NCI-H82 treated with DMSO at 0.1 percent for 48 hours (cell line): ENCODE results near the gene PPFIA4.

Experiments used
- DNase-seq: peaks from one replicate; lab custom pipeline; 2025; ENCODE audit not compliant: unreplicated experiment; lab: John Stamatoyannopoulos, UW

Gene PPFIA4

GRCh38 chr1:203081465-203082230 is 55.4 kb downstream of the PPFIA4 start:
- no peak for DNase-seq

GRCh38 chr1:203082231-203082505 is 55.9 kb downstream of the PPFIA4 start:
- no peak for DNase-seq

DNA sequence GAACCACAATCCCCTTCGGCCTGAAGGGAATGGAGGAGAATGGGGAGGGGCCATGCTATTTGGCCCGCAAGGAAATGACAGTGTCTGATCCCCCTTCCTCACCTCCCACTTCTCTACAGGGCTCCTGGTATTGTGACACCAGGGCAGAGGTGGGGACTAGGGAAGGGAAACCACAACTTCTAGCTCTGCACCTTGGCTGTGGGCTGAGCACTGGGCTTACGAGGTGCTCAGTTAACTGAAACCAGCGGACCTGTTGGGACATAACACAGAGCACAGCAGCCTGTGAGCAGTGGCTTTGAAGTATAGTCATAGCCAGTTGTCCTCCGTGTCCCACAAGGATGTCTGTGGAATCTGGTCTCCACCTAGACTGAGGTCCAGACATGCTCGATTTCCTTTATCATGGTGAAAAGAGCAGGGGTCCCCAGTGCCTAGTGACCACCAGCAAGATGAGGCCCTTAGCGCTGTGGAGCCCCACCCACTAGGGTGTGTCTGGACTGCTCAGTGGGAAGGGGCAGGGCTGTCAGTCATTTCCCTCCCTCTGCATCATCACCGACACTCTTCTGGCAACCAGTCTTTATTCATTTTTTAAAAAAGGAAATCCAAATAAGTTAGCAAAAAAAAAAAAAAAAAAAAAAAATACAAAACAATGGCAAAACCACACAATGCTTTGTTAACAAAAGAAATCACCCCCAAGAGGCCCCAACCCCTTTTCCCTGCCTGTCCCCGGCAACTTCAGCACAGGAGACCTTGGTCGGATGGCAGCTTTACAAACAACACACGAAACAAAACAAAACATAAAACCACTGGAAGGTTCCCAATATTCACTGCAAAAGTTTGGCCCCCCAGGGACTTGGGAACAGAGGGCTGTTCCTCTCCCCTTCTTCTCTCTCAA is 56.5 kb downstream of the PPFIA4 start:
- no peak for DNase-seq

GRCh38 chr1:203083463-203083921 is 57.2 kb downstream of the PPFIA4 start:
- no peak for DNase-seq

- DNase-seq, result no peak
Measured at GRCh38 chr1:203084588-203085527, 58.6 kb downstream of the PPFIA4 start.

DNA sequence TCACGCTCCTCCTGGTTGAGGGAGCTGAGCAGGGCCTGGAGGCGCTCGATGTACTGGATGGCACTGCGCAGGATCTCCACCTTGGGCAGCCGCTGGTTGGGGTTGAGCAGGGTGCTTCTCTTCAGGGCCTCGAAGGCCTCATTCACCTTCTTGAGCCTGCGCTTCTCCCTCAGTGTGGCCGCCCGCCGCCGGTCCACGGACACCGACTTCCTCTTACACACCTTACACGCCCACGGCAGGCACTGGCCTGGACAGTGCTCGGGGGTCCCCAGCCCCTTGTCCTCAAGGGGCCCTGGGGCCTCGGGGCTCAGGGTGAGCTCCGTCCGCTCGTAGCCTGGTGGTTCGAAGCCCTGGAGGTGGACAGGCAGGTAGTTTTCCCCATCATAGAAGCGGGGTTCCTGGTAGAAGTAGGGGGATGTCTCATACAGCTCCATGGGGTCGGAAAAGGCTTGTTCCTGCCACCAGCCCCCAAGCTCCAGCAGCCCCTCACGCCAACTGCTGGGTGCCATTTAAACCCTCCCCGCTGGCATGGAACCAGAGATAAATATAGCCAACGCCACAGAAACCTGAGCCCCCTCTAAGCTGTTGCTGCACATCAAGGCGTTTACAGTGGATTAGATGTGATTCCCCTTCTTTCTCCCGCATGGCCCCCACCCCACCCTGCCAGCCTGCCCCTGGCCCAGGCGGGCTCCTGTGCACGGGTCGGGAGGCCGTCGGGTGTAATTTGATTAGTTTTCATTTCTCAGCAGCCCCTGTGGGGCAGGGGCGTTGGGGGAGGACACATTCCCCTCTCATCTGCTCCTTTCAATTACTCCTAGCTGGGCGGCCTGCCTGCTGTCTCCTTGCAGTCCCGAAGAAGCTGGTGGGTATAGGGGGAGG is 59.5 kb downstream of the PPFIA4 start, which contains the start of gene MYOG:
TSS of gene MYOG (minus strand) at position 485 of the 879 bp plus-strand sequence. CDS start at position 434, 51 bp downstream.
- DNase-seq, result peak; percentile 98

DNA sequence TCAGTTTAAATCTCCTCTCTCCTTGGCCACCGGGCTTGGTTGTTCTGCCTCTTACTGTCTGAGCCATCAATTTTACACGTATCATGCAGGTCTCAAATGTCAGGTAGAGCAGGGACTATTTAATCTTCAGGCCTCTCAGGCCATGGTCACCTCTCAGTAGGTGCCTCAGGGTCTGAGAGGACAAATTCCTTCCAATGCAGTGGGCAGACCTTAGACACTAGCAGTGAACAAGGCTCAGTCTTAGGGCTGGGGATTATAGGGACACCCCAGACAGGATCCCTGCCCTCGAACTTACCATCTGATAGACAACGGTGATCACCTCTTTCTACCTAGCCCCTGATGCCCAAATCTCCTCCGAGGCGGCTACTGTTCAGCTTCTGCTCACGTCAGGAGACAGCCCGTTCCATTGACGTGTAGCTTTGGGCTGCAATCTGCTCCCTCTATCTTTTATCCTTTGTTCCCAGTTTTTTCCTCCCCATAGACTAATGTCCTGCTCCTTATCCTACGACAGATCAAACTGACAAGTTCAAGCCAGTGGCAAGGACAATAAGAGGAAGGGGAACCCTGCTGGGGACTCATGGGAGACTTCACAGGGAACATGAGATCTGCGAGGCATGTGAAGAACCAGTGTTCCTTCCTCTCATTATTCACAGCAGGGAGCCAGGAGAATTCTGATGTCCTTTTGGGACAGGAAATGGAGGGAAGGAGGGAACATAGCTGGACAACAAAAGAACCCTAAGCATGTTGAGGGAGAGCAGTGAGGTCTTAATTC is 60.9 kb downstream of the PPFIA4 start:
- DNase-seq, result no peak

DNA sequence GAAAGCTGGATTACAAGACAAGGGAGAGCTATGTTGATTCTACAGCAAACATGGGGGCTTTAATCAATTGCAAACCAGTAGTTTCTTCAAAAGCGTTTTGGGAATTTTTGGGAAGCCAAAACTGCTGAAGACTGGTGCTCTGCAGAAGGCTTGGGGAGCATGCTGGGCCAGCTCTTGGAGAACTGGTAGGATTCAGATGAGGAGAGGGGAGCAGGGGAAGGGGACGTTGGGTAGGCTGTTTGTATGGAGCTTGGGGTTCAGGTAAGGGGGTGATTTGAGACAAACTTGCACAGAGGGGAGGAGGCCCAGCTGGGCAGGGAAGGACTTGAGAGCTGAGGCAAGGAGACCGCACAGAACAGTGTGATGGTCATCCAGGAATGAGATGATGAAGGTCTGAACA is 62.1 kb downstream of the PPFIA4 start:
- DNase-seq, result no peak

GRCh38 chr1:203089001-203089650 is 62.8 kb downstream of the PPFIA4 start:
- DNase-seq, result no peak

DNA sequence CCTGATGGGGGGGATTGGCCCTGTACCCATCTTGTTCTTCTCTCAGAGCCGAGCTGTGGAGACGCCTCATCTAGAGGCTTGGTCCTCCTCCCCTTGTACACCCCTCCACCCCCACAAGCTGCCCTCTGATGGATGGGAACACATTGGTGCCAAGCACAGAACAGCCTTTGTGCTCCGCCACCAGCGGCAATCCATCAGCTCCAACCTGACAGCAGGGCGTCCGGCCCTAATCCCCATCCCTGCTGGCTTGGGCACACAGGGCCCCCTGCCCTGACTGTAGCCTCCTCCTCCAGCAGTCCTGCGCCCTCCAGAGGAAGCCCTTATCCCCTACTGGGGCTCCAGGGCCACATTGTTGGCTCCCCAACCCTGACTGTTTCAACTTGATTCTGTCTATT is 63.4 kb downstream of the PPFIA4 start:
- DNase-seq, result peak; percentile 71

GRCh38 chr1:203090421-203091198 is 64.3 kb downstream of the PPFIA4 start:
- no peak for DNase-seq

GRCh38 chr1:203091199-203091477 is 64.8 kb downstream of the PPFIA4 start:
- DNase-seq, result no peak

DNA sequence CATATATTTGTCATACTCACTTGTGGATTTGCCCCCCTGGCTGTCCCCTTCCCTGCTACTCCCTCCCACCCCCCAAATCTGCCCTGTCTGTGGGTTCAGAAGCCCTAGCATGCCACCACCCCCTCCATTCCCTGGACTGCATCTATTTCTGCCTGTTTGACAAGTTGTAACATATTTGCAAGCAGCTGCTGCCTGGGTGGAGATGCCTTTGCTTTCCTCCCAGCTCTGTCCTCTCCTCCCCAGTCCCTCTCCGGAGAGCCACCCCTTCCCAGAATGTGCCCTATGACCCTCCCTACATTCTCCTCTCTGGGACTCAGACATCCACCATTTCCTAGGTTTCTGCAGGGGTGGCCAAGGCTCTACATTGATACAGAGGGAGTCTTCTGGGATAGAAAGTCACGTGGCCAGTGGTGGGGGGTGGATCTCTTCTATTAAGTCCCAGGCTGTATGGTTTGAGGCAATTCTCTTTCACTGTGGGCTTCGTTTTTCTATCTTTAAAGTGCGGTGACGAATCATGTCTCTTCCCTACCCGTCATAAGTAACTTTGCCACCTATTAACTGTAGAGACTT is 65.6 kb downstream of the PPFIA4 start:
- DNase-seq, result no peak

GRCh38 chr1:203093754-203094410 is 67.6 kb downstream of the PPFIA4 start:
- no peak for DNase-seq

- DNase-seq, result no peak
Measured at GRCh38 chr1:203095061-203095690, 68.9 kb downstream of the PPFIA4 start.

DNA sequence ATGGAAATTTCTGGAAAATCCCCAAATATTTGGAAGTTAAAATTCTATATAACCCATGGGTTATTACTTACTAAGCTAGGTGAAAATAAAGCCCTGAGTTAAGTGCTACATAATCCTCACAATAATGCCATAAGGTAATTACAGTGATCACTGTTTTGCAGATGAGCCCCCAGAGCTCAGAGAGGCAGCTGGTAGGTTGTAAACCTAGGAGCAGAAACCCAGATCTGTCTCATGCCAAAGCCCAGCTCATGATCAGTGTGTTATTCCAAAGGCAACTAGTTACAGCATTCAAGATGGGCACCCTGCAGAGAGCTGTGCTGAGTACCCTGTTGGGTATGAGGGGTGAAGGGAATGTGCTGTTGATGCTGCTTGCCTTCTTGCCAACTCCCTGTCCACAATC is 70.3 kb downstream of the PPFIA4 start:
- peak; percentile 88 for DNase-seq

- DNase-seq, result no peak
Measured at GRCh38 chr1:203097001-203097400, 70.7 kb downstream of the PPFIA4 start.
